Measurements from ENCODE around the gene NGEF. TPM values are rescaled to one million over a fixed set of nuclear protein-coding genes. Genes with fewer than 3 reads are reported as not detected.

NGEF gene
- total RNA-seq, 4 donors from 2014 or later, result 0.29 to 18.4 (median 5.2) TPM

GRCh38 chr2:232950751-232951150, 62.3 kb downstream of the NGEF start:
- Histone ChIP-seq H3K4me1 (no peaks in the 10 kb centered on the region), H3K9me3 (no peaks in the 10 kb centered on the region), H3K27ac (no peak overlapping the region), H3K27me3 (no peaks in the 10 kb centered on the region), H3K36me3 (no peaks in the 10 kb centered on the region), H3K4me3 (no peak overlapping the region)
- TF ChIP-seq POLR2A (IDR thresholded peaks at IDR 0.05) (no peak), CTCF (IDR thresholded peaks at IDR 0.05) (no peak)
- DNase-seq, result no peak
- intact Hi-C loops (cut with DNase I; ENCODE audit: low total_unique reads), result no loop called here

GRCh38 chr2:232949016-232949415, 64.0 kb downstream of the NGEF start:
- no peaks in the 10 kb centered on the region for H3K36me3 ChIP-seq
- TF ChIP-seq POLR2A (IDR thresholded peaks at IDR 0.05), result no peak
- TF ChIP-seq CTCF (IDR thresholded peaks at IDR 0.05), result no peak
- intact Hi-C loops (cut with DNase I; ENCODE audit: low total_unique reads), result no loop called here
- DNase-seq, result no peak
- no peak overlapping the region for H3K4me3 ChIP-seq
- H3K4me1 ChIP-seq, result no peaks in the 10 kb centered on the region
- H3K27me3 ChIP-seq, result no peaks in the 10 kb centered on the region
- H3K27ac ChIP-seq, result no peak overlapping the region
- H3K9me3 ChIP-seq, result no peaks in the 10 kb centered on the region

GRCh38 chr2:232942831-232943230, 70.2 kb downstream of the NGEF start:
- H3K4me1 ChIP-seq, result no peaks in the 10 kb centered on the region
- no peaks in the 10 kb centered on the region for H3K27me3 ChIP-seq
- H3K4me3 ChIP-seq, result no peak overlapping the region
- H3K27ac ChIP-seq, result peak overlapping the region; percentile 36 to 64
- H3K36me3 ChIP-seq, result no peaks in the 10 kb centered on the region
- H3K9me3 ChIP-seq, result no peaks in the 10 kb centered on the region
- no peak for TF ChIP-seq CTCF (IDR thresholded peaks at IDR 0.05)
- no peak for TF ChIP-seq POLR2A (IDR thresholded peaks at IDR 0.05)
- intact Hi-C loops (cut with DNase I; ENCODE audit: low total_unique reads), result no loop called here
- DNase-seq, result no peak

- Histone ChIP-seq H3K4me3 (no peak overlapping the region), H3K27me3 (no peaks in the 10 kb centered on the region), H3K27ac (peak overlapping the region in 1 of 2 donors; percentile 20), H3K36me3 (no peaks in the 10 kb centered on the region), H3K9me3 (no peaks in the 10 kb centered on the region), H3K4me1 (no peaks in the 10 kb centered on the region)
- intact Hi-C loops (cut with DNase I; ENCODE audit: low total_unique reads), result no loop called here
- DNase-seq, result no peak
- TF ChIP-seq POLR2A (IDR thresholded peaks at IDR 0.05) (no peak), CTCF (IDR thresholded peaks at IDR 0.05) (no peak)
These were observed 71.0 kb downstream of the NGEF start for GRCh38 chr2:232941912-232942594.

- H3K4me3 ChIP-seq, result no peak overlapping the region
- peak overlapping the region in 1 of 2 donors; percentile 20 for H3K27ac ChIP-seq
- no peak for TF ChIP-seq POLR2A (IDR thresholded peaks at IDR 0.05)
- TF ChIP-seq CTCF (IDR thresholded peaks at IDR 0.05), result no peak
- intact Hi-C loops (cut with DNase I; ENCODE audit: low total_unique reads), result no loop called here
- H3K36me3 ChIP-seq, result no peaks in the 10 kb centered on the region
- DNase-seq, result no peak
- no peaks in the 10 kb centered on the region for H3K27me3 ChIP-seq
- H3K4me1 ChIP-seq, result no peaks in the 10 kb centered on the region
- no peaks in the 10 kb centered on the region for H3K9me3 ChIP-seq
These were observed 71.7 kb downstream of the NGEF start for GRCh38 chr2:232941400-232941799.

Data from uterus (tissue), 4 donors.